Measurements from ENCODE around the gene EIPR1.
"Not testable (repeated sequence)": the region's sequence is repeated elsewhere in the genome, so short reads cannot be mapped to it uniquely, and the experiment has no call there.

EIPR1 gene

GRCh38 chr2:3205845-3206244, 171.8 kb downstream of the EIPR1 start:
- TF ChIP-seq ZFX (IDR thresholded peaks at IDR 0.05): no peak
- no peak overlapping the region for H3K27ac ChIP-seq

DNA sequence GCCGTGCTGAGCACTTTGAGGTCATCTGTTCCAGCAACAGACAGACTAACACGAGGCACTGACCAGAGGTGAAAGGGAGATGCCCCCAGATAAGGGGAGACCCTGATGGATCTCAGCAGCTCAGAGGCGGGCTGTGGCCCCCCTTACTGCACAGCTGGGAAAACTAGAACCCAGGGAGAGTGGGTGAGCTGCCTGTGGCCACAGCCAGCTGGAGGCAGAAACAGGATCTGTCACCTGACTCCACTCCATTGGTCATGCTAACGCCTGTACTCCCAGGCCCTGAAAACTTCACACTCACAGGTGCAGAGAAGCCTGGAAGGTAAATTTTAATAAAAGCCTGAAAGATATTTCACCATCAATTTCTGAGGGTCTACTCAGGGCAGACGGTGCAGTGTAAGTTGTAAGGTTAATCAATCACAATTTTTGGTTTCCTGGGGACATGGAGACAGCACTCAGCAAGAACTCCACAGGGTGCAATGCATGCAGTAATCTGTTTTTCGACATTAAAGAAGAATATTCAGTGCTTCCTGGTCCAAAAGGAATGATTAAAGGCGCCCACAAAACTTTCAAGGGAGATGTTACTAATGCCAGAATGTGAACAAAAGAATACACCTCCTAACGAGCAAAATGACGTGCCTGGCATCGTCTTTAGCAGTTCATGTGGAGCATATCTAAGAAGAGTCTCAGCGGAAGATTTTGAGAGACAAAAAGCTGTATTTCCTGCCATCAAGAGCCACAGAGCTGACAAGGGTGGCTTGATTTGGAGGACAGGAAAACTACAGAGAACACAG, 173.4 kb downstream of the EIPR1 start:
- no peak overlapping the region for H3K27ac ChIP-seq
- TF ChIP-seq CTCF (conservative IDR thresholded peaks at IDR 0.05): no peak
- TF ChIP-seq ZFX (IDR thresholded peaks at IDR 0.05): no peak

DNA sequence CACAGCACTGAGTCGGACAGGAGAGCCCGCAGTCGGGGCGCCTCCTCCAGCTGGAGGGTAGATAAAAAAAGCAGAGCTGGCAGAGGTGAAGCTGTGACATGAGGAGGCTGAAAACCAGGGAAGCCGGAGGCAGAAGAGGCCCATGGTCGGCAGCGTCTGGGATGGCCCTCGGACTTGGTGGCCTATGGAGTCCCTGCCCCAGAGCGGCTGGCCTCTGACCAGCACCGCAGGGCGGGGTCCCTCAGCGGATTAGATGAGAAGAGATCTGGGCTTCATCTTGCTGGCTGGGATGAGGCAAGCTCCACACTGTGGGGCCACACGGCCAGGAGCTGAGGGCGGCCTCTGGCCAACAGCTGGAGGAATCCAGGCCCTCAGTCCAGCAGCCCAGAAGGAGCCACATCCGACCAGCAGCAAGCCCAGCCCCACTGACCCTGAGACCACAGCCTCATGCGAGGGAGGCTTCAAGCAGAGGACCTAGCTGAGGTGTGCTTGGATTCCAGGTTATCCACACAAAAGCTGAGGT, 174.1 kb downstream of the EIPR1 start:
- H3K27ac ChIP-seq: no peak overlapping the region
- TF ChIP-seq CTCF (conservative IDR thresholded peaks at IDR 0.05) (no peak), ZFX (IDR thresholded peaks at IDR 0.05) (no peak)

- no peak for TF ChIP-seq ZFX (IDR thresholded peaks at IDR 0.05)
- TF ChIP-seq CTCF (conservative IDR thresholded peaks at IDR 0.05): no peak
- no peak overlapping the region for H3K27ac ChIP-seq
Observed at GRCh38 chr2:3202926-3203325, 174.7 kb downstream of the EIPR1 start.

DNA sequence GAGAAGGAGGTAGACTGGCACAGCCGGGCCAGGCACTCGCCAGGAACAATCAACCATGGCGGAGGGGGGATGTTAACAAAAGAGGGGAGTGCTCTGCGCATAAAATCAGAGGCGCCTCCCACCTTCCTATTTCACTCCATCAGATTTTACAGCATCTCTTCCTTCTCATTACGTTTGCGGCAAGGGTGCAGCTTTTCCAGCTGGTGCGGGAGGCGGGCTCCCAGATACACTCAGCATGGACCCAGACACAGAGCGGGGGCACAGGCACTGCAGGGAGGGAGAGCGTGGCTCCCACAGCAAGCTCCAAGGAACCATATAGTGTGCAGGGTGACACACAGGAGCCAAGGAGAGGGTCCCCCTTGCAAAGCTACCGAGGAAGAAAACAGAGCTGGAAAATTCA, 176.3 kb downstream of the EIPR1 start:
- no peak overlapping the region for H3K27ac ChIP-seq
- TF ChIP-seq ZFX (IDR thresholded peaks at IDR 0.05): no peak

GRCh38 chr2:3200420-3200939, 177.1 kb downstream of the EIPR1 start:
- no peak overlapping the region for H3K27ac ChIP-seq
- no peak for TF ChIP-seq CTCF (conservative IDR thresholded peaks at IDR 0.05)
- no peak for TF ChIP-seq ZFX (IDR thresholded peaks at IDR 0.05)

GRCh38 chr2:3199627-3200345, 177.8 kb downstream of the EIPR1 start:
- no peak overlapping the region for H3K27ac ChIP-seq
- TF ChIP-seq ZFX (IDR thresholded peaks at IDR 0.05): no peak
- no peak for TF ChIP-seq CTCF (conservative IDR thresholded peaks at IDR 0.05)

DNA sequence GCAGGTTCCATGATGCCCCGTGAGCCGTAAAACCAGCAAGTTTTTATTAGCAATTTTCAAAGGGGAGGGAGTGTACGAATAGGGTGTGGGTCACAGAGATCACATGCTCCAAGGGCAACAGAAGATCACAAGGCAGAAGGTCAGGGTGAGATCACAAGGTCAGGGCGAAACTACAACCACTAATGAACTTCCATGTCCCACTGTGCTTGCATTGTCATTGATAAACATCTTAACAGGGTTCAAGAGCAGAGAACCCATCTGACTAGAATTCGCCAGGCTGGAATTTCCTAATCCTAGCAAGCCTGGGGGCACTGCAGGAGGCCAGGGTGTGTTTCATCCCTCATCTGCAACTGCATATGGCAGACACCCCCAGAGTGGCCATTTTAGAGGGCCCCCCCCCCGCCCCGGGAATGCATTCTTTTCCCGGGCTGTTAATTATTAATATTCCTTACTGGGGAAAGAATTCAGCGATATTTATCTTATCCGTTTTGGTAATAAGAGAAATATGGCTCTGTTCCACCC, 178.9 kb downstream of the EIPR1 start:
- H3K27ac ChIP-seq: not testable (repeated sequence)
